Endometrial microvascular endothelial cells (primary cell): ENCODE data around the gene AGK. TPM values are rescaled to one million over a fixed set of nuclear protein-coding genes. Genes with fewer than 3 reads are reported as not detected.

Experiments used
- in situ Hi-C: cut with HindIII; loops from 2 replicates; pipeline ENCODE4 v1.10.0; 2017; ENCODE audit warnings: low sequenced_read_pairs, low pct_unique_long_range_greater_than_20kb; ENCODE audit errors: inconsistent ontology term
- total RNA-seq: library from RNA; depleted of rRNA; stranded (reverse); fragments of >200 nt; gene quantifications from one replicate; pipeline ENCODE4 v1.2.3, GENCODE V29; 2015; ENCODE audit errors: inconsistent ontology term

The AGK gene
- total RNA-seq, 1 donor from 2014 or later, result 44.9 TPM

DNA sequence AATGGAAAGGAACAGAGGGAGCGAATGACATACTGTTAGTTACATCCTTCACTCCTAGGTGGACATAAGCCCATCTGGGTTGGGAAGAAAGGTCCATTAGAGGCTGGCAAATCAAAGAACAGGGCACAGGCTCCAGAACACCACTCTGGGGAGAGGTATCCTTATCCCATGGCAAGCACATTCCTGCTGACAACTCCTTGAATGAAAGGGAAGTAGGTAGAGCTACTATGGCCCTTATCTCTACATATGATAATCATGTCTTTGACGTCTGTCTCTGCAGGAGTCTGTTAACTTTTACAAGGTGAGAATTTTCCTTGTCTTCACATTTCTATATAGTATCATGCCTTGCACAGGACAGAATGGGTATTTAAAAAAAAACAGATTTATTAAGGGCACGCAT lies 140.3 kb downstream of the AGK start:
- in situ Hi-C loops, result no loop called here

DNA sequence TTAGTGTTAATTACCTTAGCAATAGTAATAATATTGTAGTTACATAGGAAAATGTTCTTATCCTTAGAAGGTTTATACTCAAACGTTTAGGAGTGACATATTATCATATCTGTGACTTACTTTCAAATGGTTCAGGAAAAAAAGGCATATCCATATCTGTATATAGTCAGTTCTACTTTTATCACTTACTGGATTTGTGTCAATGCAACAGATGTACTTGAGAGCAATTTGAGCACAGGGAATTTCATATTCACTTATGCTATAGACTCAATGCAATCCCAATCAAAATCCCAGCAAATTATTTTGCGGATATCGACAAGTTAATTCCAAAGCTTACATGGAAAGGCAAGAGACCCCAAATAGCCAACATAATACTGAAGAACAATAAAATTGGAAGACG lies 140.8 kb downstream of the AGK start:
- in situ Hi-C loops, result no loop called here

GRCh38 chr7:141693082-141693481 lies 141.9 kb downstream of the AGK start:
- in situ Hi-C loops, result no loop called here

DNA sequence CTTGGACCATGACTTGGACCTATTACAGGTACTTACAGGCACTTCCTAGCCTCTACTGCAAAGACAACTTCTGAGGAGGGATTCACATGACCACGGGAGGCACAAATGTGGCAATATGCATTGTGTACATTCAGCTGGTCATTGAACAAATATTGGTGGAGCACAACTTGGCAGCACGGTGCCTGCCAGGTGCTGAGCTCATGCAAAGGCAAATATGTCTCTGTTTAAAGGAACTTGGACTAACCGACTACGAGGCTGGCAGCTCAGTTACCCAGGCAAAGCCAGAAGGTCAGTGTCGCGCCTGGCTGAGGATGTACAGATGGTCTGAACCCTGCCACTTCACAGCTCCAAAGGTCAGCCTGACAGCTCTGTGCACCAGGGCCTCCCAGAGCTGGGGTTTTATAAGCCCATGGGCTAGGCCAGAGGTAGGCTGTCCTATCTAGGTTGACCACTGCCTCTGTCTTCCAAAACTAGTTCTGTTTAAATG lies 144.6 kb downstream of the AGK start:
- in situ Hi-C loops, result no loop called here

GRCh38 chr7:141696348-141696747 lies 145.1 kb downstream of the AGK start:
- in situ Hi-C loops, result no loop called here

DNA sequence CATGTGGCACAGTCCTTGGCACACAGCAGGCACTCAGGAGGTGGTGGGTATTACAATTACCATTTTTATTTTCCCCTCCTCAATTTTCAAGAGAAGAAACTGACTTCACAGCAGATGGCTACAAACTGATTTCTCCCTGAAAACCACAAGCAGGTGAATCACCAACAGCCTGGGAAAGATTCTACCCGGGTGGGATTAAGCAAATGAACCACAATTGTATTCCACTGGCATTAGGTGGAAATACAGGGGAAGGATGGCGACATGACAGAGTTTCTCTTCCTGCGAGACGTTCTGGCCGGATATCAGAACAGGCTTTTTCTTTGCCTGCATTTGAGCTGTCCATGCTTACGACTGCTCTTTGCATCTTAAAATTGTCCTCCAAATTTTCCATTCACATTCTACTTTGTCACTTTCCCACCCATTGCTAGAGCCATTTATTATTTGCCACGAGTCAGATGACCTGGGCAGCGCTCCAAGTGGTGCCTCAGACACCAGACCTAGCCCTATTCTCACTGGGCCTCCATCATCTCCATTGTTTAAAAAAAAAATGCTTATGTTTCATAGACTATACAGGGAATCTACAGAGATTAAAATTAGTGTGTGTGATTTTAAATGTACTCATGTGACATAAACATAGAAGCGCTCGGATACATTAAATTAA lies 146.1 kb downstream of the AGK start:
- in situ Hi-C loops, result no loop called here

GRCh38 chr7:141698247-141699015 lies 147.2 kb downstream of the AGK start:
- in situ Hi-C loops, result no loop called here

DNA sequence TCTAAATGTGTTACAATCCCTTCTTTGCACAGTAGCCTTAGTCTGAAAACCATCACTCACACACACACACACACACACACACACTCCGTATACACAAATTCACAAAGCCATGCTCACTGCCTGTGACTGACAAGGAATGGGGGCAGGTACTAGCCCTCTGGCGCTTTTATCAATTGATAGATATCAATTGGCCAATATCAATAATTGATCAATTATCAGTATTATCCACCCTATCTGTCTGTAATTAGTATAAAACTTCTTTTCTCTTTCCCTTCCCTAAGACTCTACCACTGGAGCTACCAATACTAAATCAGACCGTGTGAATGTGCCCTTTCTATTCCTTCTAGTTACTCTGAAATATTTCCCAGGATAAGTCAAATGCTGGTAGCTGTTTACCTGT lies 148.7 kb downstream of the AGK start:
- in situ Hi-C loops, result no loop called here

DNA sequence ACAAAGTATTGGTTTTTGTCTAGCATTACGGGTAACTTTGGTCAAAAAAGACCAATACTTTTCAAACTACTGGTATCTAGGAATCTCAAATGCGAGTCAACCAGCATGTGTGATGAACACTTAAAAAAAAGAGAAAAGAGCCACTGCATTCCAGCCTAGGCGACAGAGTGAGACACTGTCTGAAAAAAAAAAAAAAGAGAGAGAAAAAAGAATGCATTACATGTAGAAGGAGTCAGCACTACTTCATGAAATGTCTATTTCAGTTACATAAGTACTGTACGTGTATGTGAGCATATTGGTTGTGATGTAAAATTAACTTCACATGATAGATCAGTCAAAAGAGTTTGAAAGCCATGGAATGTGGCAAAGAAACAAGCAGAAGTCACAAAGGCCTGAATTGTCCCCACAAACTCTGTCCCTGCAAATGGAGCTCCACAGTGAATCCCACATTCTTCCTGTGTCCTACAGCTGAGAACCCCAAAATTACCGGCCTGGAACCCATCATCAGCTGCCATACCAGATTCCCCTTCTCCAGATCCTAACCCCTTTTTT lies 149.2 kb downstream of the AGK start:
- in situ Hi-C loops, result no loop called here

GRCh38 chr7:141700848-141701371 lies 149.7 kb downstream of the AGK start:
- in situ Hi-C loops, result no loop called here

GRCh38 chr7:141701489-141702046 lies 150.4 kb downstream of the AGK start:
- in situ Hi-C loops, result no loop called here

DNA sequence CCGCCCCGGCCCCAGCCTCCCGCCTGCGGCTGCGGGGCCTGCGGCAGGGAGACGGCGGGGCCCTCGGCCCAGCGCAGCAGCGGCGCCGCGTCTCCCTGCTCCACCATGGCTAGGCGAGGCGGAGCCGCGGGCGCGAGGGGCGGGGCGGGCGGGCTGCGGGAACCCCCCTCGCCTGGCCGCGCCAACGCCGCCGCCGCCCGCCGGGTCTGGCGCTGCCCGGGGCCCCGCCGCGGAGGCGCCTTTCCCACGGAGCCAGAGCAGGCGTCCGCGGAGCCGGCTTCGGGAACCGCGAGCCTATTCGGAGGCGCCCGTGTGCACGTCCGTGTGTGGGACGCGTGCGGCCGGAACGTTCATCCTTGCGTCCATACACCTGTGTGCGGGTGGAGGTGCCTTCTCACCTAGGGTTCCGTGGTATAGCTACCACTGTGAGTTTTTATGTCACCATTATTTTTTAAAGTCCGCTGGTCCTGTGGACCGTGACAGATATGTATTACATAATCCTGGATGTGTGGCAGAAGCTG lies 150.9 kb downstream of the AGK start, which contains the start of gene DENND11:
Gene DENND11, minus strand, starts transcription at position 120 of the 521 bp plus-strand sequence. Its CDS starts 13 bp downstream, at position 107.
- in situ Hi-C loops, result no loop called here

DNA sequence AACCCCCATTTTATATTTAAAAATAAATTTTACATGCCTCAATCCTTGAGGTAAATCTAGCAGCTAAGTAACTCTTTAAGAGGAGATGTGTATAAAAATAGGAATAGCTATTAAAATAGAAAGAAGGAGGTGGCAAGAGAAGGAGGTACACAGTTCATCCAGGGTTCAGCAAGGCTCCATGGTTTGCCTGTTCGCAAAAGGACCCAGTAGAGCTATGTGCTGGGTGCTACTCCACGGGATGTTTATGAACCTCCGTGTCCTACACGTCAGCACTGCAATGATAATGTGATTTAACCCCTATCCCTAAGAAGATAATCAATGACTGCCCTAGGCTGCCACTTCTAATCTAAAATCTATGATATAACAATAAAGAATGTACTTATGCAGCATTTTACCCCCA lies 151.7 kb downstream of the AGK start:
- in situ Hi-C loops, result no loop called here

- in situ Hi-C loops, result no loop called here
Measured at GRCh38 chr7:141704112-141704511, 152.9 kb downstream of the AGK start.

DNA sequence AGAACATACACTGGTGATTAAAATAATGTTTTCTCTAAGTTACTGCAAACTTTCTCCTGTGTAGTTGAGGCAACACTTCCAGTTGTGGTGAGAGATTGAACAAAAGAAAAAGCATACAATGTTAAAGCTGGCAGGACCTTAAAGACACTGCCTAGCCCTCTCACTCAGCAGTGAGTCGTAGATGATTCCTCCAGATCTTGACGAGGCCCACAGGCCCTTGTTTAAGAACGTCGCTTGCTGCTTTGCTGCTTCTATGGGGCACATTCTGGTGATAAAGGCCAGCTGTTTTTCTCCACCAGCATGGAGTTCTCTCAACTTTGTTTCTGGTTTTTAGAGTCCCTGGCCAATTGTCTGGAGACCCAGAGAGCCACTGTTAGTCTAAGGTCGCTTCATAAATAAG lies 153.5 kb downstream of the AGK start:
- in situ Hi-C loops, result no loop called here

Other genes with a start within 250 kb of the AGK start
- 13.8 TPM for gene DENND11, start 150.8 kb downstream of the AGK start, total RNA-seq
- gene WEE2, start 156.9 kb downstream of the AGK start, total RNA-seq, result not detected
- 305 TPM for gene SSBP1, start 186.9 kb downstream of the AGK start, total RNA-seq
- gene TAS2R3, start 212.7 kb downstream of the AGK start, total RNA-seq, result not detected
- gene TAS2R4, start 225.3 kb downstream of the AGK start, total RNA-seq, result not detected
- 0.28 TPM for gene TAS2R5, start 238.8 kb downstream of the AGK start, total RNA-seq